Hippocampal formation (tissue), 2 donors: ENCODE measurements around the gene SUPT3H.

Source experiments
- DNase-seq, 2 donors: peaks; one replicate each; lab custom pipeline; 2025; lab: John Stamatoyannopoulos, UW

Gene SUPT3H

GRCh38 chr6:45377554-45378333 is at the start of gene SUPT3H:
SUPT3H (minus strand) TSS chr6:45377934.
- peak; percentile 85 to 88 for DNase-seq

GRCh38 chr6:45426251-45426650 is 48.5 kb upstream of the SUPT3H start:
- DNase-seq, result no peak

DNA sequence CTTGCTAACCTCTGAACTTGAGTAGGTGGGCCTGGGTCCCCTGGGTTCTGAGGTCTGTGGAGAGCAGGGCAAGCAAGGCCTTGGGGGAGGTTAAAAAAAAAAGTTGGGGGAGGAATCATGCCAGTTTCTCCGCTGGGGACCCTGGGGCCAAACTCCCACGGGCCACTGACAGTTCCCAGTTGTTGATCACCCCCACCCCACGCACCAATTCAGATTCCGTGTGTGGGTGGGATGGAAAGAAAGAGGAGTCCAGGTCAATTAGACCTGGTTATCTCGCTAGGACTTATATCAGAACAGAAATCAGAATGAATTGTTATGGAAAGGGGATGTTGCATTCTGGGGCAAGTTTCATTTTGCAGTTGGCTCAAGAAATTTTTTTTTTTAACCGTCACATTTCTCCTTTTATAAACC is 46.7 kb upstream of the SUPT3H start:
- DNase-seq, result no peak

DNA sequence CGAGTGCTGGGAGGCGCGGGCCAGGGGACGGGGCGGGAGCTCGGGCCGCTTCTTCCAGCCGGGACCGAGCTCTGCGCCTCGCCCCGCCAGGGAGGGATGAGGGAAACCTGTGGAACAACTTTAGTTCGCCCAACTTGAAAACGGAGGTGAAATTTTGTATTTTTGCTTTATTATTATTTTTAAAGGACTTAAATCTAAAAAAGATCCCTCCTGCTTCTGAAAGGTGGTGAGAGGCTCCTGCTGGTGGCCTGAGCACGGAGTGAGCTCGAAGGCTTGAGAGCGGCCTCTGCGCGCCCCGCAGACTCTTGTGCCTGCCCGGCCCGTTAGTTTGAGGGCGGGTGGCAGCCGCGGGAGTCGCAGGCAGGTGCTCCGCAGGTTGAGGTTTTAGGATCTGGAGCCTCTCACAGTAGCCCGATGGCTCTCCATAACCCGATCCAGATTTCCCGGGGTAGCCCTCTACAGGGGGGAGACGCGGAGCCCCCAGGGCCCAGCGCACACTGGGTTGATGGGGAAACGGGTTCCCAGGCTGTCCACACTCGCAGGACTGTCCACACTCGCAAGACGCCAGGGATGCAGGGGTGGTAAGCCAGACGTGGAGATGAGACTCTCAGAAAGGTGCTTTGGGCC is 46.2 kb upstream of the SUPT3H start:
- DNase-seq, result no peak

GRCh38 chr6:45423111-45423823 is 45.5 kb upstream of the SUPT3H start:
- no peak for DNase-seq

DNA sequence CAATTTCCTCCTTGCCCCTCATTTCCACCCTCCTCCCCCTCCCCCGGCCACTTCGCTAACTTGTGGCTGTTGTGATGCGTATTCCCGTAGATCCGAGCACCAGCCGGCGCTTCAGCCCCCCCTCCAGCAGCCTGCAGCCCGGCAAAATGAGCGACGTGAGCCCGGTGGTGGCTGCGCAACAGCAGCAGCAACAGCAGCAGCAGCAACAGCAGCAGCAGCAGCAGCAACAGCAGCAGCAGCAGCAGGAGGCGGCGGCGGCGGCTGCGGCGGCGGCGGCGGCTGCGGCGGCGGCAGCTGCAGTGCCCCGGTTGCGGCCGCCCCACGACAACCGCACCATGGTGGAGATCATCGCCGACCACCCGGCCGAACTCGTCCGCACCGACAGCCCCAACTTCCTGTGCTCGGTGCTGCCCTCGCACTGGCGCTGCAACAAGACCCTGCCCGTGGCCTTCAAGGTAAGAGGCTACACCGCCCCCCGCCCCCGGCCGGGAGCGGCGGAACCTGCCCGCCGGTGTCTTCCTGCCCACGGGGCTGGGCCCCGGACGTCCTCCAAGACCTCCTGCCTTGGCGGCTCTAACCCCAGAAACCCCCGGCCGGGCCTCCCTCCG is 44.9 kb upstream of the SUPT3H start:
- no peak for DNase-seq

- DNase-seq, result peak; percentile 67 to 77
Measured at GRCh38 chr6:45421709-45422502, 44.2 kb upstream of the SUPT3H start.

DNA sequence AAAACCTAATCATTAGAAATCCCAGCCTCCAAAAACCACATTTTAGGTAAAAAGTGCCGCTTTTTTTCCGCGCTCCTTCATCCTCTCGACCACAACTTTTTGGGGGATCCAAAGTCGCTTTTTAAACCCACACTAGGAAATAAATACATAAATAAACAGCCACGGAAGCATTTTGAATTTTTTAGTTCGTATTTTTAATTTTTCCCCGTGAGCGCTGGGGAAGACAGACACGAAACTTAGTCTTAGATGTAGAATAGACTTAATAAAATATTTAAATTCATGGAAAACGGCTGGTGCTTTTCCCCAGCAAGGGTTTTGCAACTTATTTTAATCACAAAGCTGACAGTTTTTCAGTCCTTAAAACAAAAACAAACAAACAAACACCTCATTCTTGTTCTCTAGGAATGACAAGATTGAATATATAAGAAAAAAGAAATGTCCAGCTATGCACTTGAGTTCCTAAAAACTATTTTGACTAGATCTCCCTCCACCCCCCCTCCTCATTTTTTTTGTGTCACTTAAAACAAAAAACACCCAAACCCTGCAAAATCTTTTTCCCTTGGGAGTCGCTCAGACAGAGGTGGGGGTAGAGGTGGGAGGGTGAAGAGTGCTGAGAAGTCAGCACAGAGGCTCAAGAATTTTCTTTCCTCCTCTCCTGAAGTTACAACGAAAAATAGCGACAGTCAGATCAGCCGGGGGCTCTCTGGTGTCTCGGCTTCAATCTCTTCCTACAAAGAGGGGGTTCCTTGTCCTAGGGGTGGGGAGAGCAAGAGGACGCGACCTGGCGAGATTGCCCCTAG is 43.4 kb upstream of the SUPT3H start:
- DNase-seq, result no peak

DNA sequence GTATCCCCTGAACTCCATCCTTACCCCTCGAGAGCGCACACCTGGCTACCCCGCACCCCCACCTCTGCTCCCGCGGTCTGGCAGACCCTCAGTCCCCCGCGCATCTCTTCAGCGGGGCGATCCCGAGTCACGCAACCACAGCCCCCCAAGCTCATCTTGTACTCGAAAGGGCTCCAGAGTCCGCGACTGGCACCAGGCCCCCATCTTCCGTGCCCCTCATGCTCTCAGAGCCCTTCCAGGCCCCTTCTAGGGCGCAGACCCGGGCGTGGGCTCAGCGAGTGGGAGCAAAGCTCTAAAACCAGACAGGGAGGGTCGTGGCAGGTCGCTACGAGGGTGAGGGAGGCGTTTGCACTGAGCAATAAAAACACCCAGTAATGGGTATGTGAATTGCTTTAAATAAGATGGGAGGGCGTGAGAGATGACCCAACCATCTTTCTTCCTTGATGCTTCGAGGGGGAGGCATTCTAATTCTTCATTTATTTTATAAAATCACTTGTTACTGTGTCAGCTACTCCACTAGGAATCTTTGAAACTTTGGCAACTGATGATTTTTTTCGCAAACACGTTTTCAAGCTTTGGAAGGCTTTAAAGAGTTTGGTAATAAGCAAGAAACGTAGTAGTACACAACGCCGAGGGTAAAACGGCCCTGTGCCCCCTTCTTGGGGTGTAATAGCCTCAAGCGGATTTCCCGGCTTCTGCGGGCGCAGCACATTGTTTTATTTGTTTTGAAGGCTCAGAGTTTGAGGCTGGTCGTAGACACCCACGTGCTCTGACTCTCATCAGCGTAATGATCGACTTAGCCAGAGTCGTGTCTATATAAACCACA is 42.6 kb upstream of the SUPT3H start:
- DNase-seq, result no peak

GRCh38 chr6:45419571-45420082 is 41.9 kb upstream of the SUPT3H start:
- DNase-seq, result no peak

DNA sequence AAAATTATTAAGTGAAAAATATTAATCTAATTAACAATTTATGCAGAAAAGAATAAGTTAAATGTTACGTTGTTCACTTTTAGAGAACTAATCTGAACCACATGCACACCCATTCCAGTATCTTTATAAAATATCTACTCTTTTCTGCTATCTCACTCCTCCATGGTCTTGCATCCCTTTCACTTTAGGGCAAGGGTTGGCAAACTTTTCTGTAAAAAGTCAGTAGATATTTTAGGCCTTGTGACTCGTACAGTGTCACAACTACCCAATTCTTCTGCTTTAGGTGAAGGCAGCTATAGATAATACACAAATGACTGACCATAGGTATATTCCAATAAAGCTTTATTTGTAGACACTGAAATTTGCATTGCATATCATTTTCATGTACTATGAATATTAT is 39.7 kb upstream of the SUPT3H start:
- DNase-seq, result no peak

- no peak for DNase-seq
Measured at GRCh38 chr6:45416700-45417099, 39.0 kb upstream of the SUPT3H start.

- no peak for DNase-seq
Measured at GRCh38 chr6:45415788-45416518, 38.2 kb upstream of the SUPT3H start.

DNA sequence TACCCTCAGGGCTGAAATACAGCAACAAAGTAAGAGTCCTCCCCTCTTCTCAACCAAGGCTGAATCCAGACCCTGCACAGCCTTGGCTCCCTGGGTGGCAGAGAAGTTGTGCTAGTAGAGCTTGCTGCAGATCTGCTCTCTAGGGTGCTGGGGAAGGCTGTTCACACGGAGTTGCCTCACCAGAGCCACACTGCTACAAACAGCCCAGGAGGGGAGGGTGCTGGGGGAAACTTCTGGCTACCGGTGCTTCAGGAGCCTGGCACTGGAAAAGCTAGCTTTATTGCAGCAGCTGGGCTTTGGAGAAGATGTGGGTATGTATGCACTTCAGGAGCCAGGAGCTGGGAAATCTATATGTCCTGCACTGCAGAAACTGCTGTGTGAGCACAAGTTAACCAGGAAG is 37.6 kb upstream of the SUPT3H start:
- no peak for DNase-seq

GRCh38 chr6:45411959-45412358 is 34.2 kb upstream of the SUPT3H start:
- no peak for DNase-seq

DNA sequence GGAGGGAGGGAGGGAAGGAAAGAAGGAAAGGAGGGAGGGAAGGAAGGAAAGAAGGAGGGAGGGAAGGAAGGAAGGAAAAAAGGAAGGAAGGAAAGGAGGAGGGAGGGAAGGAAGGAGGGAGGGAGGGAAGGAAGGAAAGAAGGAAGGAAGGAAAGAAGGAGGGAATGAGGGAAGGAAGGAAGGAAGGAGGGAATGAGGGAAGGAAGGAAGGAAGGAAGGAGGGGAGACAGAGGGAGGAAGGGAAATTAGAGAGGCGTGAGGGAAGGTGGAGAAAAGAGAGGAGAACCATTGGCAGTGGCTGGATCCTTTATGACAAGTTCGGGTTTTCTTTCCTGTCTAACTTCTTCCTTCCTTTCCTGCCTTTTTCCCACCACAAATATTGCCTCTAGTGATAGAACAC is 22.3 kb upstream of the SUPT3H start:
- DNase-seq, result no peak

DNA sequence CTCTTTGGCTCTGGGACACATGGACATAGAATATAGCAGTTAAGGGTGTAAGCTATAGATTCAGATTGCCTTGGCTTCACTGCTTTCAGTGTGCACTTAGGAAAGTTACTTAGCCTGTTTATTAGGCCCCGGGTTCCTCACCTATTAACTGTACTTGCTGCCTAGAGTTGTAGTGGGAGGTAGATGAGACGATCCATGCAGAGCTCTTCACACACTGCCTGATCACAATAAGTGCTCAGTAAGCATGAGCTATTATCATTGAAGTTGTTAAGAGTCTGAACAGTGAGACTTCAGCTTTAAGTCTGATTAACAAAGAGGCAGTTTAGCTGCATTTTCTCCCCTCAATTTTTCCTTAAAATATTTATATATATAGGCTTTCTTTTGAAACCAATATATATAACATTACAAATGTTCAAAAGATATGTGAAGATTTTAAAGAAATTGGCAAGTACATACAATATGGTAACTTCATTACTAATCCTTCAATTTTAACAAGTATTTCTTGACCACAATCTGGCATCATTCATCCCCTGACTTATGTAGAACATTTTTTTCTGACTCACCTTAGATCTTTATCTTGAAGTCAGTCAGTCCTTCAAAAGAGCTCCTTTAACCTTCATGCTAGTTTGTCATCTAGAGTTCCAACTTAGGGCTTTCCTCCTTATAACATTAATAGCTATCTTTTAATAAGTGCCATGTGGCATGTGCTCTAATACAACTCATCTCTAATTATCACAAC is 20.5 kb upstream of the SUPT3H start:
- DNase-seq, result no peak

- DNase-seq, result no peak
Measured at GRCh38 chr6:45394586-45395095, 16.9 kb upstream of the SUPT3H start.
